Inflammatory macrophage (primary cell): ENCODE measurements around the gene ZIC5.

Source experiments
- DNase-seq, 2 donors: peaks; one replicate each; pipeline ENCODE4 v3.0.0-alpha.2; 2020 to 2022

ZIC5 gene

GRCh38 chr13:99930925-99931324 lies 40.6 kb downstream of the ZIC5 start:
- DNase-seq = no peak

GRCh38 chr13:99929866-99930265 lies 41.7 kb downstream of the ZIC5 start:
- no peak for DNase-seq

- no peak for DNase-seq
Observed at GRCh38 chr13:99926014-99926731, 45.4 kb downstream of the ZIC5 start.

GRCh38 chr13:99923877-99924582 lies 47.5 kb downstream of the ZIC5 start:
- no peak for DNase-seq

- DNase-seq = no peak
Observed at GRCh38 chr13:99922631-99923404, 48.7 kb downstream of the ZIC5 start.

- no peak for DNase-seq
Observed at GRCh38 chr13:99919132-99919531, 52.4 kb downstream of the ZIC5 start.

- DNase-seq = peak; percentile 57 to 72
Observed at GRCh38 chr13:99916366-99917103, 55.0 kb downstream of the ZIC5 start.

GRCh38 chr13:99913167-99913566 lies 58.4 kb downstream of the ZIC5 start:
- DNase-seq = no peak
